Parathyroid adenoma (tissue), 2 donors: Measurements from ENCODE around the gene KIAA1671.
A peak's percentile ranks its signal among the peaks of the same experiment; 100 is the strongest.

Experiments used
- H2AFZ ChIP-seq: fragments of 300-600 bp; sonication (generic); one replicate; pipeline ENCODE4 v1.7.0; 2017; ENCODE audit warnings: antibody characterized with exemption, mild to moderate bottlenecking
- H3K27ac ChIP-seq: fragments of 300-600 bp; sonication (generic); one replicate; pipeline ENCODE4 v1.7.0; 2017
- H3K27me3 ChIP-seq: fragments of 300-600 bp; sonication (generic); one replicate; pipeline ENCODE4 v1.7.0; 2017; ENCODE audit warnings: low read length; ENCODE audit not compliant: control insufficient read depth, insufficient read depth
- H3K36me3 ChIP-seq: fragments of 300-600 bp; sonication (generic); one replicate; pipeline ENCODE4 v1.7.0; 2017; ENCODE audit warnings: low read length; ENCODE audit not compliant: control insufficient read depth, insufficient read depth
- H3K4me1 ChIP-seq: fragments of 300-600 bp; sonication (generic); one replicate; pipeline ENCODE4 v1.7.0; 2017; ENCODE audit warnings: control low read depth
- H3K4me2 ChIP-seq: fragments of 300-600 bp; sonication (generic); one replicate; pipeline ENCODE4 v1.7.0; 2017; ENCODE audit warnings: low read length
- H3K4me3 ChIP-seq: fragments of 300-600 bp; sonication (generic); one replicate; pipeline ENCODE4 v1.7.0; 2017; ENCODE audit warnings: low read depth, low read length
- H3K79me2 ChIP-seq: fragments of 300-600 bp; sonication (generic); one replicate; pipeline ENCODE4 v1.7.0; 2017; ENCODE audit warnings: control low read depth
- H3K9ac ChIP-seq: fragments of 300-600 bp; sonication (generic); one replicate; pipeline ENCODE4 v1.7.0; 2017; ENCODE audit warnings: mild to moderate bottlenecking
- H3K9me3 ChIP-seq: fragments of 300-600 bp; sonication (generic); one replicate; pipeline ENCODE4 v1.7.0; 2017; ENCODE audit warnings: low read length; ENCODE audit not compliant: control insufficient read depth
- TF ChIP-seq, protein P1 (sequence below): fragments of 300-600 bp; sonication (generic); IDR thresholded peaks from one replicate; pipeline ENCODE4 v1.7.0; 2017; ENCODE audit warnings: antibody characterized with exemption, mild to moderate bottlenecking
- donor health status: primary hyperparathyroidism.

The KIAA1671 gene

DNA sequence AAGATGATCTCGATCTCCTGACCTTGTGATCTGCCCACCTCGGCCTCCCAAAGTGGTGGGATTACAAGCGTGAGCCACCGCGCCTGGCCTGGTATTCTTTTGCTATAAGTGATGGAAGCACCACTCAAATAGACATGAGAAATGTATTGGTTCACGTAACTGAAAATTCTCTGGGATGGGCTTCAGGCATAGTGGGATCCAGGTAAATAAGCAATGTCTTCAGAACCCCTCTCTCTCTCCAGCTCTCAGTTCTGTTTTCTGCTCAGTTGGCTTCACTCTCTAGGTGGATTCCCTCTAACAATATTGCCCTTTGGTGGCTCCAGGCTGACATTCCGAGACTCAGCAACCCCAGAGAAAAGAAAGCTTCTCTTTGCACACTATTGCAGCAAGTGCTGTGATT, 5.1 kb upstream of the KIAA1671 start:
- H3K27ac ChIP-seq, result no peak overlapping the region
- TF ChIP-seq, protein P1, sequence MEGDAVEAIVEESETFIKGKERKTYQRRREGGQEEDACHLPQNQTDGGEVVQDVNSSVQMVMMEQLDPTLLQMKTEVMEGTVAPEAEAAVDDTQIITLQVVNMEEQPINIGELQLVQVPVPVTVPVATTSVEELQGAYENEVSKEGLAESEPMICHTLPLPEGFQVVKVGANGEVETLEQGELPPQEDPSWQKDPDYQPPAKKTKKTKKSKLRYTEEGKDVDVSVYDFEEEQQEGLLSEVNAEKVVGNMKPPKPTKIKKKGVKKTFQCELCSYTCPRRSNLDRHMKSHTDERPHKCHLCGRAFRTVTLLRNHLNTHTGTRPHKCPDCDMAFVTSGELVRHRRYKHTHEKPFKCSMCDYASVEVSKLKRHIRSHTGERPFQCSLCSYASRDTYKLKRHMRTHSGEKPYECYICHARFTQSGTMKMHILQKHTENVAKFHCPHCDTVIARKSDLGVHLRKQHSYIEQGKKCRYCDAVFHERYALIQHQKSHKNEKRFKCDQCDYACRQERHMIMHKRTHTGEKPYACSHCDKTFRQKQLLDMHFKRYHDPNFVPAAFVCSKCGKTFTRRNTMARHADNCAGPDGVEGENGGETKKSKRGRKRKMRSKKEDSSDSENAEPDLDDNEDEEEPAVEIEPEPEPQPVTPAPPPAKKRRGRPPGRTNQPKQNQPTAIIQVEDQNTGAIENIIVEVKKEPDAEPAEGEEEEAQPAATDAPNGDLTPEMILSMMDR, result no peak
- H3K27me3 ChIP-seq, result no peaks in the 10 kb centered on the region
- H3K36me3 ChIP-seq, result no peaks in the 10 kb centered on the region
- H3K4me2 ChIP-seq, result no peak overlapping the region
- no peak overlapping the region for H2AFZ ChIP-seq
- H3K79me2 ChIP-seq, result no peaks in the 10 kb centered on the region
- H3K4me1 ChIP-seq, result peaks cover 21% of the 10 kb centered on the region
- H3K9ac ChIP-seq, result no peak overlapping the region
- H3K4me3 ChIP-seq, result no peak overlapping the region
- no peaks in the 10 kb centered on the region for H3K9me3 ChIP-seq

DNA sequence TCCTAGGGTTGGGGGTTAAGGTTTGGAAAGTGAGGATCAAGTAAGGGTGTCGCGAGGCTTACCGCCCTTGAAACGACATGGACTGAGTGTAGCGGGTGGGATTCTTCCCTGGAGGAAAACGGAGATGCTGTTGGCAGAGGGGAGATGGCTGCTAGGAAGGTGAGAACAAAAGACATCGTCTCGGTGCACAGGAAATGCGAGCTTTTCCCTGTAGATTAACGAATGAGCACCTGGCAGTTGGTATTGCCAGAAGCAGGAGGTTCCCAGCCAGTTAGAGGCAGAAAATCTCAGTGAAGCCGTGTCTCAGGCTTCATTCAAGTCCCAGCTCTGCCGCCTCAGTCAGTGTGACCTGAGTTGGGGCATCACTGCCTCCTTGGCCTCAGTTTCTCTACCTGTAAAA, 4.6 kb upstream of the KIAA1671 start:
- Histone ChIP-seq H3K9ac (no peak overlapping the region), H3K27me3 (no peaks in the 10 kb centered on the region)
- TF ChIP-seq, protein P1, result no peak

DNA sequence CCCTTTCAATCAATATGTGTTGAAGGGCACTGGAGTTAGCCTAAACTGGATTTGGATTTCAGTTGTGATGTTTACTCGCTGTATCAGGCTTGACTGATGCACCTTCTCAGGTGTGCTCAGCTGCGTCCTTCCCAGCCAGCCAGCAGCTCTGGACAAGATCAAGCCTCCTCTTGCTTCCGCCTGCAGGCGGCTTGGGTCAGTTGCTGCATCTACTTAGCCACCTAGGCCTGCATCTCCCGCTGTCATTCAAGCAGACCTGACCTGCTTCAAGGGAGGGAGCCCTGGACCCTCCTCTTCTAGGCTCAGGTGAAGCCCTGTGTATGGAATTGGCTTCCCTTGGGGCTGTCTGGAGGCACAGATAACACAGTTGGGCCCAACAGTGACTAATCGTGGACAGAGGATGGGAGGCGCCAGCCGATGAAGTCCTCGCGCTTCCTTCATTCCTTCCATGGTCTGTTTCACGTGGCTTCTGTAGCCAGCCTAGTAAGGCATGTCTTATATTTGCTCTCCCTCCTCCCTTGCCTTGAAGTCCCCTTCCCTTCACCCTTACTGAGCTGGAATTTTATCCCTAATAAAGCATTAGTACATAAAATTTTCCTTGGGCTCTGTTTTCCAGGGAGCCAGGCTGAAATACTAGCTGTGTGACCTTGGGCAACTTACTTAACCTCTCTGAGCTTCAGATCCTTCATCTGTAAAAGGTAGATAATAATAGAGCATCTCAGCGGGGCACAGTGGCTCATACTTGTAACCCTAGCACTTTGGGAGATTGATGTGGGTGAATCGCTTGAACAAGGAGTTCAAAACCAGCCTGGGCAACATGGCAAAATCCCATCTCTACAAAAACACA, 3.9 kb upstream of the KIAA1671 start:
- Histone ChIP-seq H3K4me1 (peaks cover 18% of the 10 kb centered on the region), H3K79me2 (no peaks in the 10 kb centered on the region), H3K9ac (no peak overlapping the region), H3K36me3 (no peaks in the 10 kb centered on the region), H3K9me3 (no peaks in the 10 kb centered on the region), H3K4me2 (no peak overlapping the region), H3K27ac (peak overlapping the region; percentile 69), H3K27me3 (no peaks in the 10 kb centered on the region), H3K4me3 (no peak overlapping the region), H2AFZ (peak overlapping the region; percentile 69)
- TF ChIP-seq, protein P1, result no peak

More for the DNA sequence above, 4.6 kb upstream of the KIAA1671 start:
- Histone ChIP-seq H3K79me2 (no peaks in the 10 kb centered on the region), H3K4me2 (no peak overlapping the region), H3K9me3 (no peaks in the 10 kb centered on the region), H2AFZ (peak overlapping the region; percentile 69), H3K4me1 (peaks cover 21% of the 10 kb centered on the region), H3K27ac (peak overlapping the region; percentile 69), H3K4me3 (no peak overlapping the region), H3K36me3 (no peaks in the 10 kb centered on the region)

DNA sequence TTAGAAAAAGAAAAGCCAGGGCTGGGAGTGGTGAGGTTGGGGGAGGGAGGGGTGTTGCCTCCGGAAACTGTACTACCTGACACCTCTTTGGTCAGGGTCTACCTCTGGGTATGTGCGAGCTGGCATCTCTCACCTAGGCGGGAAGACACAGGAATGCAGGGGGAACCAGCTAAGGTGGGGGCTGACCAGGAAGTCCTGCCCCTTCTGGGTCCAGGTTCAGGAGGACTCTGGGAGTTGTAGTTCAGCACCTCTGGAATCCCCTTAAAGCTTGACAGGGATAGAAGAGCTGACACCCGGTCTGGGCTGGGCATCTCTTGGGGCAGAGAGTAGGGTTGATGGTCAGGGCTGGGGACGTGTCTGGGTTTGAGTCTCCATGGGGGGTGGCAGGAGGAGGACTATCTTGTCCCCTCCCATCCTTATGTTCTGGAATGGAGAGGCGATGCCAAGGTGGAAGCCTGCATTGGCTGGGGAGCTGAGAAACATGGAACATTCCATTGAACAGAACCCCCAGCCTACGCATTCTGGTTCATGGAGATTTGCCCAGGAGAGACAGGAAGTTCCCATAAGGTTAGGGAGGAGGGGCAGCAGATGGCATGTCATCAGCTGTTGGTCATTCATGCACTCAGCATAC, 2.1 kb upstream of the KIAA1671 start:
- Histone ChIP-seq H3K4me1 (peaks cover 16% of the 10 kb centered on the region), H3K4me2 (no peak overlapping the region), H3K79me2 (peaks cover 4% of the 10 kb centered on the region), H3K27ac (no peak overlapping the region), H3K9ac (no peak overlapping the region), H3K9me3 (no peaks in the 10 kb centered on the region), H3K4me3 (no peak overlapping the region), H3K36me3 (no peaks in the 10 kb centered on the region), H2AFZ (peak overlapping the region; percentile 13), H3K27me3 (no peaks in the 10 kb centered on the region)
- TF ChIP-seq, protein P1, result no peak
